ENCODE measurements around the gene RAB3GAP2. TPM values are rescaled to one million over a fixed set of nuclear protein-coding genes. Genes with fewer than 3 reads are reported as not detected.

Gene RAB3GAP2
- total RNA-seq, 1 donor from 2014 or later, result 33.0 TPM

DNA sequence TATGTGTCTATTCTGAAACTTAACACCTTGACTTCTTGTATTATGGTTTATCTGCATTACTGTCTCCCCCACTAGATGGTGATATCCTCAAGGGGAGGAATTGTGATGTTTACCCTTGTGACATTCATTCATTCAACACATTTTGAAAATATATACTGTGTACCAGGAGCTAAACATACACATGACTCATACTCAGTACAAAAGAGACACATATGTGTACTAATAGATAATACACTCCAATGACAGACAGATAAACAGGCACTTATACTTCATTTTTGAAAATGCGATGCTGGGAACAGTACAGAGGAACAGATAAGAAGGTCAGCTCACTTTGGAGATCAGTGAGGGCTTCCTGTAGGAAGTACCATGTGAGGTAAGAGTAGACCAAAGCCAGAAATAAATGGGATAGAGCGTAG lies 8.9 kb upstream of the RAB3GAP2 start:
- DNase-seq (ENCODE audit: low read depth), result no peak
- Histone ChIP-seq H3K4me3 (ENCODE audit: low read depth, low read length) (no peak overlapping the region), H3K36me3 (ENCODE audit: control insufficient read depth, insufficient read depth, low read length) (no peaks in the 10 kb centered on the region), H3K27me3 (ENCODE audit: control insufficient read depth, insufficient read depth, low read length) (no peaks in the 10 kb centered on the region)
- TF ChIP-seq CTCF (IDR thresholded peaks at IDR 0.05; ENCODE audit: insufficient read depth, low read length, poor library complexity, severe bottlenecking), result peak; percentile 52

- no peaks in the 10 kb centered on the region for H3K27me3 ChIP-seq (ENCODE audit: control insufficient read depth, insufficient read depth, low read length)
- no peak for DNase-seq (ENCODE audit: low read depth)
- no peak for TF ChIP-seq CTCF (IDR thresholded peaks at IDR 0.05; ENCODE audit: insufficient read depth, low read length, poor library complexity, severe bottlenecking)
- no peak overlapping the region for H3K4me3 ChIP-seq (ENCODE audit: low read depth, low read length)
- no peaks in the 10 kb centered on the region for H3K36me3 ChIP-seq (ENCODE audit: control insufficient read depth, insufficient read depth, low read length)
Measured at GRCh38 chr1:220280249-220280648, 8.0 kb upstream of the RAB3GAP2 start.

- Histone ChIP-seq H3K4me3 (ENCODE audit: low read depth, low read length) (no peak overlapping the region), H3K36me3 (ENCODE audit: control insufficient read depth, insufficient read depth, low read length) (no peaks in the 10 kb centered on the region), H3K27me3 (ENCODE audit: control insufficient read depth, insufficient read depth, low read length) (no peaks in the 10 kb centered on the region)
- DNase-seq (ENCODE audit: low read depth), result no peak
- no peak for TF ChIP-seq CTCF (IDR thresholded peaks at IDR 0.05; ENCODE audit: insufficient read depth, low read length, poor library complexity, severe bottlenecking)
Measured at GRCh38 chr1:220278991-220279390, 6.7 kb upstream of the RAB3GAP2 start.

- Histone ChIP-seq H3K4me3 (ENCODE audit: low read depth, low read length) (no peak overlapping the region), H3K27me3 (ENCODE audit: control insufficient read depth, insufficient read depth, low read length) (no peaks in the 10 kb centered on the region), H3K36me3 (ENCODE audit: control insufficient read depth, insufficient read depth, low read length) (no peaks in the 10 kb centered on the region)
- DNase-seq (ENCODE audit: low read depth), result no peak
- TF ChIP-seq CTCF (IDR thresholded peaks at IDR 0.05; ENCODE audit: insufficient read depth, low read length, poor library complexity, severe bottlenecking), result no peak
Measured at GRCh38 chr1:220275430-220275829, 3.2 kb upstream of the RAB3GAP2 start.

- H3K27me3 ChIP-seq (ENCODE audit: control insufficient read depth, insufficient read depth, low read length), result no peaks in the 10 kb centered on the region
- H3K36me3 ChIP-seq (ENCODE audit: control insufficient read depth, insufficient read depth, low read length), result no peaks in the 10 kb centered on the region
- DNase-seq (ENCODE audit: low read depth), result no peak
- H3K4me3 ChIP-seq (ENCODE audit: low read depth, low read length), result no peak overlapping the region
- TF ChIP-seq CTCF (IDR thresholded peaks at IDR 0.05; ENCODE audit: insufficient read depth, low read length, poor library complexity, severe bottlenecking), result no peak
Measured at GRCh38 chr1:220274251-220274855, 2.1 kb upstream of the RAB3GAP2 start.

DNA sequence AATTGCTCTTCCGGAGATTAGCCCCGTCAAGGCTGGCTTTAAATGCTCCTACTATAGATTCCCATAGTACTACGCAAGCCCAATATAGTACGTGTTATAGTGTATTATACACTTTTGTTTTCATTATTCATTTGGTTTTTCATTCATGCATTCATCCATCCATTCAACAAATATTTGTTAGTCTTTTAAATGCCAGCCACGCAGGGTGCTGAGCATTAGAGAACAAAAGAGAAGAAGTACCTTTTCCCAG lies 513 bp upstream of the RAB3GAP2 start:
- Histone ChIP-seq H3K4me3 (ENCODE audit: low read depth, low read length) (peak overlapping the region; percentile 88), H3K36me3 (ENCODE audit: control insufficient read depth, insufficient read depth, low read length) (no peaks in the 10 kb centered on the region), H3K27me3 (ENCODE audit: control insufficient read depth, insufficient read depth, low read length) (no peaks in the 10 kb centered on the region)
- DNase-seq (ENCODE audit: low read depth), result no peak
- TF ChIP-seq CTCF (IDR thresholded peaks at IDR 0.05; ENCODE audit: insufficient read depth, low read length, poor library complexity, severe bottlenecking), result no peak
